ENCODE measurements around the gene SPATA32.

SPATA32 gene

GRCh38 chr17:45293413-45294211, 31.7 kb upstream of the SPATA32 start:
- peak; percentile 76 for DNase-seq

GRCh38 chr17:45292696-45293412, 31.0 kb upstream of the SPATA32 start:
- no peak for DNase-seq

GRCh38 chr17:45291171-45291805, 29.4 kb upstream of the SPATA32 start:
- no peak for DNase-seq

- DNase-seq = no peak
Observed at GRCh38 chr17:45290269-45290765, 28.4 kb upstream of the SPATA32 start.

GRCh38 chr17:45289301-45290268, 27.7 kb upstream of the SPATA32 start:
- DNase-seq = no peak

GRCh38 chr17:45288825-45289224, 26.9 kb upstream of the SPATA32 start:
- DNase-seq = no peak

- no peak for DNase-seq
Observed at GRCh38 chr17:45287526-45288500, 25.9 kb upstream of the SPATA32 start.

GRCh38 chr17:45286286-45286685, 24.4 kb upstream of the SPATA32 start:
- DNase-seq = no peak

GRCh38 chr17:45284176-45285140, 22.6 kb upstream of the SPATA32 start:
- no peak for DNase-seq

- no peak for DNase-seq
Observed at GRCh38 chr17:45283711-45284110, 21.8 kb upstream of the SPATA32 start.

GRCh38 chr17:45282683-45283644, 21.1 kb upstream of the SPATA32 start:
- no peak for DNase-seq

- no peak for DNase-seq
Observed at GRCh38 chr17:45279898-45280297, 18.0 kb upstream of the SPATA32 start.

- DNase-seq = no peak
Observed at GRCh38 chr17:45277992-45278391, 16.1 kb upstream of the SPATA32 start.

GRCh38 chr17:45277216-45277849, 15.4 kb upstream of the SPATA32 start:
- DNase-seq = peak; percentile 69

GRCh38 chr17:45276031-45276430, 14.1 kb upstream of the SPATA32 start:
- no peak for DNase-seq

- no peak for DNase-seq
Observed at GRCh38 chr17:45274033-45274432, 12.1 kb upstream of the SPATA32 start.

GRCh38 chr17:45273551-45273957, 11.7 kb upstream of the SPATA32 start:
- no peak for DNase-seq

GRCh38 chr17:45271603-45272002, 9.7 kb upstream of the SPATA32 start:
- DNase-seq = no peak
